A673 (cell line): ENCODE data around the gene TTC33.

ENCODE experiments used
- CTCF ChIP-seq: fragments of 300-800, 200-600 bp; sonication (generic); conservative IDR thresholded peaks from 2 replicates; pipeline ENCODE4 v1.5.1; 2017; ENCODE audit warnings: low read depth, mild to moderate bottlenecking, antibody characterized with exemption, low read length, moderate library complexity, mixed read lengths
- EZH2 ChIP-seq: fragments of 200-600 bp; sonication (generic); IDR thresholded peaks from 2 replicates; pipeline ENCODE4 v1.6.1; 2017; ENCODE audit warnings: borderline replicate concordance, low read depth, mild to moderate bottlenecking, mixed read lengths, antibody characterized with exemption, low read length; ENCODE audit not compliant: poor library complexity, severe bottlenecking

DNA sequence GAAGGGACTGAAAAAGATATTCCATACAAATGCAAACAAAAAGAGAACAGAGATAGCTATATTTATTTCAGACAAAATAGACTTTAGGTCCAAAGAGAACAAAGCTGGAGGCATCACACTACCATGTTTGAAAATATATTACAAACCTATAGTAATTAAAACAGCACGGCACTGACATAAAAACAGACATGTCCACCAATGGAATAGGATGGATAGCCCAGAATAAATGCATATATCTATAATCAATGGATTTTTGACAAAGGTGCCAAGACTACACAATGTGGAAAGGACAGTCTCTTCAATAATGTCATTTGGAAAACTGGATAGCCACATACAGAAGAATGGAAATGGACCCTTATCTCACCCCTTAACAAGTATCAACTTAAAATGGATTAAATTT lies 32.2 kb upstream of the TTC33 start:
- TF ChIP-seq CTCF (no peak), EZH2 (no peak)
